Smooth muscle cell (in vitro differentiated cells): ENCODE results near the gene DNAJC22. TPM values are rescaled to one million over a fixed set of nuclear protein-coding genes. Genes with fewer than 3 reads are reported as not detected.

ENCODE experiments used
- polyA plus RNA-seq: library from polyadenylated mRNA; unstranded; fragments of >200 nt; fragmentation: Nextera tagmentation; extraction: Ambion mirVana; gene quantifications from 2 replicates; pipeline ENCODE4 v1.2.1, GENCODE V29; 2016
- total RNA-seq: library from RNA; depleted of rRNA; stranded (reverse); fragments of >200 nt; gene quantifications from 2 replicates; pipeline ENCODE4 v1.2.3, GENCODE V29; 2014

The DNAJC22 gene
- total and polyA plus RNA-seq, 2 experiments from 2014 or later: 0.09 to 2.4 TPM

Other genes starting within 250 kb of the DNAJC22 start
- 32.4 and 57.3 TPM in 2 replicates for gene LMBR1L, start 236.0 kb upstream of the DNAJC22 start, total RNA-seq
- 49.5 and 61.8 TPM in 2 replicates for gene LMBR1L, start 236.0 kb upstream of the DNAJC22 start, polyA plus RNA-seq
- gene TUBA1B, start 215.5 kb upstream of the DNAJC22 start, total RNA-seq: 1,427 and 1,487 TPM in 2 replicates
- 1,057 and 1,405 TPM in 2 replicates for gene TUBA1B, start 215.5 kb upstream of the DNAJC22 start, polyA plus RNA-seq
- 1,161 and 1,305 TPM in 2 replicates for gene TUBA1A, start 157.8 kb upstream of the DNAJC22 start, total RNA-seq
- 981 and 1,375 TPM in 2 replicates for gene TUBA1A, start 157.8 kb upstream of the DNAJC22 start, polyA plus RNA-seq
- gene TUBA1C, start 81.8 kb upstream of the DNAJC22 start, total RNA-seq: 538 and 586 TPM in 2 replicates
- gene TUBA1C, start 81.8 kb upstream of the DNAJC22 start, polyA plus RNA-seq: 280 and 284 TPM in 2 replicates
- not detected in 2 replicates for gene PRPH, start 51.7 kb upstream of the DNAJC22 start, total RNA-seq
- 0.43 TPM in 1 of 2 replicates, not detected in the other for gene PRPH, start 51.7 kb upstream of the DNAJC22 start, polyA plus RNA-seq
- gene TROAP, start 23.6 kb upstream of the DNAJC22 start, total RNA-seq: 2.6 and 3.7 TPM in 2 replicates
- gene TROAP, start 23.6 kb upstream of the DNAJC22 start, polyA plus RNA-seq: 8.5 and 10.2 TPM in 2 replicates
- not detected in 2 replicates for gene C1QL4, start 9.7 kb upstream of the DNAJC22 start, total RNA-seq
- 0.09 TPM in 1 of 2 replicates, not detected in the other for gene C1QL4, start 9.7 kb upstream of the DNAJC22 start, polyA plus RNA-seq
- gene SPATS2, start 20.6 kb downstream of the DNAJC22 start, total RNA-seq: 32.0 and 35.6 TPM in 2 replicates
- gene SPATS2, start 20.6 kb downstream of the DNAJC22 start, polyA plus RNA-seq: 33.6 and 39.0 TPM in 2 replicates
- 0.09 and 0.40 TPM in 2 replicates for gene KCNH3, start 192.1 kb downstream of the DNAJC22 start, total RNA-seq
- 0.19 and 0.94 TPM in 2 replicates for gene KCNH3, start 192.1 kb downstream of the DNAJC22 start, polyA plus RNA-seq
- gene MCRS1, start 221.3 kb downstream of the DNAJC22 start, total RNA-seq: 41.4 and 46.4 TPM in 2 replicates
- 54.4 and 55.2 TPM in 2 replicates for gene MCRS1, start 221.3 kb downstream of the DNAJC22 start, polyA plus RNA-seq